GM18868 (cell line): ENCODE data around the gene RASSF10.

ENCODE experiments used
- ATAC-seq: cut with Tn5 transposase; IDR thresholded peaks from one replicate; pipeline ENCODE4 v1.9.1; 2021; ENCODE audit warnings: mild to moderate bottlenecking, moderate library complexity; ENCODE audit not compliant: unreplicated experiment

Gene RASSF10

GRCh38 chr11:13053255-13053917 is 44.3 kb downstream of the RASSF10 start:
- ATAC-seq = no peak

GRCh38 chr11:13054278-13054677 is 45.2 kb downstream of the RASSF10 start:
- no peak for ATAC-seq

GRCh38 chr11:13055200-13055599 is 46.1 kb downstream of the RASSF10 start:
- no peak for ATAC-seq

- ATAC-seq = no peak
Observed at GRCh38 chr11:13061294-13061990, 52.3 kb downstream of the RASSF10 start.
